ENCODE results near the gene CDCA7. TPM values are rescaled to one million over a fixed set of nuclear protein-coding genes. Genes with fewer than 3 reads are reported as not detected.

The CDCA7 gene
- total RNA-seq, 2 experiments from 2014 or later: 74.4 to 89.0 TPM

DNA sequence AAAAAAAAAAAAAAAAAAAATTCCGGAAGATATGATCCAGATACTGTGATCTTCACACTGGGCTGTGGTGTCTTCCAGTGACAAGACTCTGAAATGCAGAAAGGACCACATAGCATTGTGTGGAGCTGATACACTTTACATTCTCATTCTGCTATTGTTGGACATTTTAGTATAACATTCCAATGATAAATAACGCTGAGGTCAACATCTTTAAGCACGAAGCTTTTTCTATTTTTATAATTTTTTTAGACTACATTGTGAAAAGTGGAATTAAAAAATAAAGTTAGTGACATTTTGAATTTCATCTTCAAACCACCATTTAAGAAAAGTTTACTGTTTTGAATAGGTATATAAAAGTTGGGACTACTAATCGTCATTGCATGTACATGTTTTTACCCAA, 62.7 kb downstream of the CDCA7 start:
- no peaks in the 10 kb centered on the region for H3K9me3 Mint-ChIP-seq (ENCODE audit: low read depth)
- no peak for DNase-seq
- H3K27me3 Mint-ChIP-seq: peaks cover 40% of the 10 kb centered on the region
- no peak overlapping the region for H3K27ac Mint-ChIP-seq
- no peak overlapping the region for H3K4me3 Mint-ChIP-seq
- no peaks in the 10 kb centered on the region for H3K4me1 Mint-ChIP-seq
- no peak for ATAC-seq
- CTCF ChIA-PET: no interaction called here
- no peaks in the 10 kb centered on the region for H3K36me3 Mint-ChIP-seq

DNA sequence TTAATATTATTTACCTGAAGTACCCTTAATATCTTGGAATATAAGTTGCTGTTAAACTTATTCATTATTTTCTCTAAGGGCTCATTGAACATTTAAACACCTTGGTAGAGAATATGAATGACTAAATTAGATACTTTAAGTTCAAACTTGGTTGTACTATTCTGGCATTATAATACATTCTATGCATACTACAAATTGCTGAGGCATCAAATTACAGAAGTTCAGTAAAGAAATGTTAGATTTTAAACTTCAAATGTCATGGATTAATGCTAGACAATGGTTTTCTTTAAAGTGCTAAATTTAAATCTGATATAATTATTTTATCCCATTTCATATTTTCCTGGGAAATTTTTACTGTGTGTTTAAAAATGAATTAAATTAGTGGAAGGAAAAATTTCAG, 63.1 kb downstream of the CDCA7 start:
- no peak overlapping the region for H3K4me3 Mint-ChIP-seq
- H3K27me3 Mint-ChIP-seq: peaks cover 39% of the 10 kb centered on the region
- H3K4me1 Mint-ChIP-seq: no peaks in the 10 kb centered on the region
- no peak for ATAC-seq
- H3K36me3 Mint-ChIP-seq: no peaks in the 10 kb centered on the region
- CTCF ChIA-PET: no interaction called here
- no peak overlapping the region for H3K27ac Mint-ChIP-seq
- no peak for DNase-seq
- H3K9me3 Mint-ChIP-seq (ENCODE audit: low read depth): no peaks in the 10 kb centered on the region

Data from activated CD8-positive, alpha-beta memory T cell treated with anti-CD3 and anti-CD28 coated beads, Interleukin-2, amount 10 ng/mL, durations not matched to agents 7 days and 5 days (primary cell).